OCI-LY7 (cell line): Measurements from ENCODE around the gene ABHD15.

Source experiments
- EZH2phosphoT487 ChIP-seq: fragments of 200-600 bp; sonication (generic); IDR thresholded peaks from 2 replicates; pipeline ENCODE4 v1.6.1; 2018; ENCODE audit warnings: low read depth, borderline replicate concordance, mild to moderate bottlenecking, mixed run types, antibody characterized with exemption, low read length, moderate library complexity, mixed read lengths
- TF ChIP-seq, protein P1 (sequence below): fragments of 200-600 bp; sonication (generic); conservative IDR thresholded peaks from 2 replicates; pipeline ENCODE4 v1.5.1; 2014; ENCODE audit warnings: mild to moderate bottlenecking, antibody characterized with exemption, low read length, moderate library complexity, mixed read lengths

DNA sequence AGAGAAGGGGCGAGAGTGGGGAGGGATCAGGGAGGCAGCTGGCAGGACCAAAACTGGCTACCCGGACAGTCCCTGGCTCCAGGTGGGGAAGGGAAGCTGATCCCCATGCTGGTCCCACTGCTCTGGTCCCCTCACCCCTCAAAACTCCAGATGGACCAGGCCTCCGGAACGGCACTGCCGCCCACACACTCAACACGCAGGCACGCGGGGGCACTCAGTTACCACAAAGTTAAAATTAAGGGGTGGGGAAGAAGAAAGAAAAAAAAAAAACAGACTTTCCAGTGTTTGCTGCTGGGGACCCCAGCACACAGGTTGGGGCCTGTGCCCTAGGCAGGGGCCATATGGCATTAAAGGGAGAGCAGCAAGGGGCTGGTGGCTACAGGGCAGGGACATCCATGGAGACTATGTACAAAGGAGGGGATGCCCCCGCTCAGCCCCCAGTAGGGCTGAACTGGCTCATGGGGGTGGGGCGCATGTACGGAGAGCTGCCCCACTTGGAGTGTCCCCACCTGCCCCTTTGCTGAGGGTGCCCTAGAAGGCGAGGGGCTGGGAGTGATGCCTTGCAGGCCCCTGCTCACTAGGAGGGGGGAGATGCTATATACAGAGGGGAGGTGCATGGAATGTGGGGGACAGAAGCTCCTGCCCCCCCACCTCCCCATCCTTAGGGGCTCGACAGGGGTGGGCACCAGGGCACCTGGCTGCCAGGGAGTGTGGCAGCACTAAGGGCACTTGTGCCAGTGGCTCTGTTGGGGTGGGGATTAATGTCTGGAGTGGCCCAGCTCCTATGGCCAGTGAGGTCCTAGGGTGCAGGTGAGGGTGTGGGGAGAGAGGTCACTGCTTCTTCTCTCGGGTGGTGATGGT is 7.3 kb upstream of the ABHD15 start:
- TF ChIP-seq, protein P1, sequence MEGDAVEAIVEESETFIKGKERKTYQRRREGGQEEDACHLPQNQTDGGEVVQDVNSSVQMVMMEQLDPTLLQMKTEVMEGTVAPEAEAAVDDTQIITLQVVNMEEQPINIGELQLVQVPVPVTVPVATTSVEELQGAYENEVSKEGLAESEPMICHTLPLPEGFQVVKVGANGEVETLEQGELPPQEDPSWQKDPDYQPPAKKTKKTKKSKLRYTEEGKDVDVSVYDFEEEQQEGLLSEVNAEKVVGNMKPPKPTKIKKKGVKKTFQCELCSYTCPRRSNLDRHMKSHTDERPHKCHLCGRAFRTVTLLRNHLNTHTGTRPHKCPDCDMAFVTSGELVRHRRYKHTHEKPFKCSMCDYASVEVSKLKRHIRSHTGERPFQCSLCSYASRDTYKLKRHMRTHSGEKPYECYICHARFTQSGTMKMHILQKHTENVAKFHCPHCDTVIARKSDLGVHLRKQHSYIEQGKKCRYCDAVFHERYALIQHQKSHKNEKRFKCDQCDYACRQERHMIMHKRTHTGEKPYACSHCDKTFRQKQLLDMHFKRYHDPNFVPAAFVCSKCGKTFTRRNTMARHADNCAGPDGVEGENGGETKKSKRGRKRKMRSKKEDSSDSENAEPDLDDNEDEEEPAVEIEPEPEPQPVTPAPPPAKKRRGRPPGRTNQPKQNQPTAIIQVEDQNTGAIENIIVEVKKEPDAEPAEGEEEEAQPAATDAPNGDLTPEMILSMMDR: no peak
- no peak for TF ChIP-seq EZH2phosphoT487
